OCI-LY7 (cell line): ENCODE results near the gene UBE2J1. TPM values are rescaled to one million over a fixed set of nuclear protein-coding genes. Genes with fewer than 3 reads are reported as not detected.

Source experiments
- BruUV-seq: library from RNA; stranded (reverse); fragments of 400-500 nt; replicated peaks from 2 replicates; lab custom pipeline; 2021; lab: Mats Ljungman, UMichigan
- CTCF ChIA-PET: fragments of 300-600 bp; sonication (Branson Sonifier 250); formaldehyde crosslinking; loops from one replicate; lab custom pipeline; 2022; ENCODE audit warnings: antibody characterized with exemption; ENCODE audit not compliant: unreplicated experiment; lab: Charles Lee
- POLR2A ChIA-PET: fragments of 300-600 bp; sonication (Branson Sonifier 250); formaldehyde crosslinking; loops from one replicate; lab custom pipeline; 2022; ENCODE audit warnings: antibody characterized with exemption; lab: Charles Lee
- DNase-seq: peaks from one replicate; pipeline ENCODE4 v3.0.0-alpha.2; 2015; ENCODE audit warnings: low spot score
- H2AFZ ChIP-seq: fragments of 200-600 bp; sonication (generic), shearing (Covaris generic); 2 replicates; pipeline ENCODE4 v1.6.1; 2014; ENCODE audit warnings: mild to moderate bottlenecking, antibody characterized with exemption, low read length, moderate library complexity
- H3K27ac ChIP-seq: fragments of 200-600 bp; sonication (generic); 2 replicates; pipeline ENCODE4 v1.5.1; 2014; ENCODE audit warnings: mixed run types, low read depth, mild to moderate bottlenecking, moderate library complexity, low read length, inconsistent platforms; ENCODE audit not compliant: poor library complexity, severe bottlenecking
- H3K36me3 ChIP-seq: fragments of 200-600 bp; sonication (generic); 2 replicates; pipeline ENCODE4 v1.6.1; 2014; ENCODE audit warnings: mild to moderate bottlenecking, antibody characterized with exemption, low read length, moderate library complexity, mixed read lengths; ENCODE audit not compliant: insufficient read depth
- H3K4me1 ChIP-seq: fragments of 200-600 bp; sonication (generic); 2 replicates; pipeline ENCODE4 v1.5.1; 2014; ENCODE audit warnings: mild to moderate bottlenecking, low read length; ENCODE audit not compliant: insufficient read depth, poor library complexity, severe bottlenecking
- H3K4me2 ChIP-seq: fragments of 200-600 bp; sonication (generic); 2 replicates; pipeline ENCODE4 v1.6.1; 2014; ENCODE audit warnings: mild to moderate bottlenecking, low read length
- H3K4me3 ChIP-seq: fragments of 200-600 bp; sonication (generic); 2 replicates; pipeline ENCODE4 v1.5.1; 2014; ENCODE audit warnings: mild to moderate bottlenecking, low read depth, low read length; ENCODE audit not compliant: poor library complexity, severe bottlenecking
- H3K79me2 ChIP-seq: fragments of 200-600 bp; sonication (generic); 2 replicates; pipeline ENCODE4 v1.6.1; 2016; ENCODE audit warnings: low read depth, mild to moderate bottlenecking, low read length, moderate library complexity, mixed read lengths; ENCODE audit not compliant: insufficient read depth
- H3K9me2 ChIP-seq: fragments of 200-600 bp; sonication (generic); 2 replicates; pipeline ENCODE4 v1.6.1; 2016; ENCODE audit warnings: mild to moderate bottlenecking, low read length, mixed read lengths; ENCODE audit not compliant: insufficient read depth
- H3K9me3 ChIP-seq: fragments of 200-600 bp; sonication (generic); 2 replicates; pipeline ENCODE4 v1.6.1; 2014; ENCODE audit warnings: mild to moderate bottlenecking, mixed run types, low read length, mixed read lengths
- H4K20me1 ChIP-seq: fragments of 200-600 bp; sonication (generic); 2 replicates; pipeline ENCODE4 v1.6.1; 2014; ENCODE audit warnings: mild to moderate bottlenecking, antibody characterized with exemption, low read length, moderate library complexity, mixed read lengths; ENCODE audit not compliant: insufficient read depth
- EZH2phosphoT487 ChIP-seq: fragments of 200-600 bp; sonication (generic); IDR thresholded peaks from 2 replicates; pipeline ENCODE4 v1.6.1; 2018; ENCODE audit warnings: low read depth, borderline replicate concordance, mild to moderate bottlenecking, mixed run types, antibody characterized with exemption, low read length, moderate library complexity, mixed read lengths
- intact Hi-C: fragments of 100-400 bp; cut with micrococcal nuclease; formaldehyde crosslinking; loops from one replicate; pipeline ENCODE4 v1.10.0; 2022; ENCODE audit not compliant: unreplicated experiment
- total RNA-seq, 2 experiments: library from RNA; depleted of rRNA in 1 of 2; stranded (reverse); fragments of >200 nt in 1 of 2; shearing (Covaris generic) in 1 of 2; gene quantifications; 2 replicates each; pipeline ENCODE4 v1.2.3, GENCODE V29; 2014 to 2022
- TF ChIP-seq, protein P1 (sequence below): fragments of 200-600 bp; sonication (generic); conservative IDR thresholded peaks from 2 replicates; pipeline ENCODE4 v1.5.1; 2014; ENCODE audit warnings: mild to moderate bottlenecking, antibody characterized with exemption, low read length, moderate library complexity, mixed read lengths

Gene UBE2J1
- total RNA-seq, 2 experiments from 2014 or later = 117 to 243 TPM

DNA sequence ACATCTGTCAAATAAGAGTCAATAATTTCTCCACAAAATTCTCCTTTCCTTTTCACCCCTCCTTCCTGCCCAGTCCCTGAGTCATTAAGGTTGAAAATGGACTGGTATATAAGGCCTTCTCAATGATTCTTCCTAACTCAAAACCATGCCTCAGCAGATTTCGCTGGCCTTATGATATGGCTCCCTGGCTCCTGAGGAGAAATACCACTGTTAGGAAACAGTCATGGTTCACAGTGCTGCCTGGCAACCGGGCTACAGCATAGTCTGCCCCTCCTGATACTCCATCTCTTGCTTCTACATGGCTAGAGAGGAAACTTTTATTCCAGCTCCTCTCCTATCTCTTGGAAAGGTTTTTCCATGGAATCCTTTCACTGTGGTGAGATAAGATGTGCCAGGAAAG, 4.7 kb downstream of the UBE2J1 start:
- TF ChIP-seq, protein P1, sequence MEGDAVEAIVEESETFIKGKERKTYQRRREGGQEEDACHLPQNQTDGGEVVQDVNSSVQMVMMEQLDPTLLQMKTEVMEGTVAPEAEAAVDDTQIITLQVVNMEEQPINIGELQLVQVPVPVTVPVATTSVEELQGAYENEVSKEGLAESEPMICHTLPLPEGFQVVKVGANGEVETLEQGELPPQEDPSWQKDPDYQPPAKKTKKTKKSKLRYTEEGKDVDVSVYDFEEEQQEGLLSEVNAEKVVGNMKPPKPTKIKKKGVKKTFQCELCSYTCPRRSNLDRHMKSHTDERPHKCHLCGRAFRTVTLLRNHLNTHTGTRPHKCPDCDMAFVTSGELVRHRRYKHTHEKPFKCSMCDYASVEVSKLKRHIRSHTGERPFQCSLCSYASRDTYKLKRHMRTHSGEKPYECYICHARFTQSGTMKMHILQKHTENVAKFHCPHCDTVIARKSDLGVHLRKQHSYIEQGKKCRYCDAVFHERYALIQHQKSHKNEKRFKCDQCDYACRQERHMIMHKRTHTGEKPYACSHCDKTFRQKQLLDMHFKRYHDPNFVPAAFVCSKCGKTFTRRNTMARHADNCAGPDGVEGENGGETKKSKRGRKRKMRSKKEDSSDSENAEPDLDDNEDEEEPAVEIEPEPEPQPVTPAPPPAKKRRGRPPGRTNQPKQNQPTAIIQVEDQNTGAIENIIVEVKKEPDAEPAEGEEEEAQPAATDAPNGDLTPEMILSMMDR = no peak
- DNase-seq = no peak
- CTCF ChIA-PET = interaction anchor here (1.3 to 1.4 kb wide), 2 partner anchors 11 to 35 kb away, joined by 3 to 5 read pairs; no protein-coding TSS in a partner anchor
- H3K9me2 ChIP-seq = no peaks in the 10 kb centered on the region
- H3K9me3 ChIP-seq = peaks cover 7% of the 10 kb centered on the region; the same call in 1 of the 2 replicates
- peaks cover 75% of the 10 kb centered on the region for H3K36me3 ChIP-seq
- POLR2A ChIA-PET = interaction anchor here (1.0 to 11.5 kb wide), 6 partner anchors 8 to 267 kb away, joined by 5 to 242 read pairs (median 14); partner anchors contain the start of genes PM20D2 and PNRC1
- H3K79me2 ChIP-seq = peaks cover 99% of the 10 kb centered on the region
- peaks cover 64% of the 10 kb centered on the region for H3K4me1 ChIP-seq
- peaks cover 39% of the 10 kb centered on the region for H4K20me1 ChIP-seq
- H3K4me3 ChIP-seq = peak overlapping the region; percentile 78
- peak overlapping the region; percentile 99 for H3K27ac ChIP-seq
- no peak overlapping the region for H2AFZ ChIP-seq
- H3K4me2 ChIP-seq = peak overlapping the region; percentile 75
- intact Hi-C loops = no loop called here
- no TSS peak for BruUV-seq

DNA sequence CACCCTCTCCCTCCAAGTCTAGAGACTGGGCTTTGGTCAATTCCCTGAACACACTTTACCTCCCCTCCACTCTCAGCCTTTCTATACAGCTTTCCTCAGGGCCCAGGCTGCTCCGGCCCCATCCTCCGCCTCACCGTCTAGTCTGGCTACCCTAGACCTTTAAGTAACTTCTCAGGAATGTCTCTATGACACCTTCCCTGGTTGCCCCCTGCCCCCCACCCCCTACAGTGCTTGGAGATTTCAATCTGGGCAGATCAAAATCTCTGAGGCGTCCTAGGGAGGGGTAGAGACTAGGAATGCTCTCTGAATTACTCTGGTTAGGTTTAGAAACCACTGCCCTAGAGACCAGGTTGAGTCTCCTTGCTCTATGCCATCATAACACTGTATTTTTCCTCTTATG, 6.1 kb downstream of the UBE2J1 start:
- intact Hi-C loops = no loop called here

DNA sequence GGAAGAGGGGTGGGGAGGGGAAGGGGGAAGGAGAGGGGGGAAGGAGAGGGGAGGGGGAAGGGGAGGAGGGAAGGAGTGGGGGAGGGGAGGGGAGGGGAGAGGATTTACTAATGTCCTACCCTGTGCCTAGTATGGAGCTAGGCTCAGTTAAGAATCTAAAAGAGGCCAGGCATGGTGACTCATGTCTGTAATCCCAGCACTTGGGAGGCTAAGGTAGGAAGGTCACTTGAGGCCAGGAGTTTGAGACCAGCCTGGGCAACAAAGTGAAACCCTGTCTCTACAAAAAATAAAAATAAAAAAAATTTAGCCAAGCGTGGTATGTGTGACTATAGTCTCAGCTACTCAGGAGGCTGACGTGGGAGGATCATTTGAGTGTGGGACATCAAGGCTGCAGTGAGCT, 13.0 kb downstream of the UBE2J1 start:
- POLR2A ChIA-PET = interaction anchor here (0.5 to 4.3 kb wide), 3 partner anchors 10 to 12 kb away, joined by 3 to 18 read pairs (median 6); no protein-coding TSS in a partner anchor
- no peaks in the 10 kb centered on the region for H3K9me2 ChIP-seq

More for the DNA sequence above, 6.1 kb downstream of the UBE2J1 start:
- peaks cover 100% of the 10 kb centered on the region for H3K79me2 ChIP-seq
- no peak overlapping the region for H3K4me3 ChIP-seq
- peak overlapping the region; percentile 18 for H3K27ac ChIP-seq
- peaks cover 81% of the 10 kb centered on the region for H3K36me3 ChIP-seq
- no peaks in the 10 kb centered on the region for H3K9me2 ChIP-seq
- TF ChIP-seq, protein P1 = no peak
- no peak for TF ChIP-seq EZH2phosphoT487
- peak overlapping the region; percentile 75; the same call in 1 of the 2 replicates for H3K4me2 ChIP-seq
- H3K9me3 ChIP-seq = peaks cover 7% of the 10 kb centered on the region; the same call in 1 of the 2 replicates
- H4K20me1 ChIP-seq = peaks cover 39% of the 10 kb centered on the region
- no TSS peak for BruUV-seq
- ChIA-PET POLR2A (interaction anchor here (0.7 to 11.5 kb wide), 5 partner anchors 10 to 266 kb away, joined by 3 to 242 read pairs (median 13); partner anchors contain the start of gene PNRC1), CTCF (interaction anchor here (1.3 to 1.4 kb wide), 2 partner anchors 10 to 34 kb away, joined by 3 to 5 read pairs; no protein-coding TSS in a partner anchor)
- peaks cover 64% of the 10 kb centered on the region for H3K4me1 ChIP-seq
- no peak overlapping the region for H2AFZ ChIP-seq
- DNase-seq = no peak

More for the DNA sequence above, 13.0 kb downstream of the UBE2J1 start:
- H3K9me3 ChIP-seq = no peaks in the 10 kb centered on the region
- DNase-seq = no peak
- peaks cover 82% of the 10 kb centered on the region for H3K79me2 ChIP-seq
- peaks cover 88% of the 10 kb centered on the region for H3K36me3 ChIP-seq
- TF ChIP-seq, protein P1 = no peak
- no peak for TF ChIP-seq EZH2phosphoT487
- no peak overlapping the region for H2AFZ ChIP-seq
- intact Hi-C loops = no loop called here
- H3K27ac ChIP-seq = no peak overlapping the region
- H3K4me2 ChIP-seq = no peak overlapping the region
- no peak overlapping the region for H3K4me3 ChIP-seq
- H4K20me1 ChIP-seq = 0 out of 2 replicates have a peak, but pooled peaks cover 5% of the 10 kb centered on the region
- CTCF ChIA-PET = no interaction called here
- no TSS peak for BruUV-seq
- peaks cover 15% of the 10 kb centered on the region for H3K4me1 ChIP-seq
